NCI-H1048 (cell line): ENCODE measurements around the gene ZC3H7B.
A peak's percentile ranks its signal among the peaks of the same experiment; 100 is the strongest.
"Not testable (repeated sequence)": the region's sequence is repeated elsewhere in the genome, so short reads cannot be mapped to it uniquely, and the experiment has no call there.

ENCODE experiments used
- DNase-seq: peaks from one replicate; lab custom pipeline; 2025; lab: John Stamatoyannopoulos, UW

The ZC3H7B gene

GRCh38 chr22:41301085-41302020 is at the start of gene ZC3H7B:
Gene ZC3H7B (plus strand): TSS chr22:41301525. CDS start chr22:41320661, 19,136 bp downstream.
- DNase-seq: peak; percentile 53

GRCh38 chr22:41252365-41252764 is 49.0 kb upstream of the ZC3H7B start:
- DNase-seq: no peak

DNA sequence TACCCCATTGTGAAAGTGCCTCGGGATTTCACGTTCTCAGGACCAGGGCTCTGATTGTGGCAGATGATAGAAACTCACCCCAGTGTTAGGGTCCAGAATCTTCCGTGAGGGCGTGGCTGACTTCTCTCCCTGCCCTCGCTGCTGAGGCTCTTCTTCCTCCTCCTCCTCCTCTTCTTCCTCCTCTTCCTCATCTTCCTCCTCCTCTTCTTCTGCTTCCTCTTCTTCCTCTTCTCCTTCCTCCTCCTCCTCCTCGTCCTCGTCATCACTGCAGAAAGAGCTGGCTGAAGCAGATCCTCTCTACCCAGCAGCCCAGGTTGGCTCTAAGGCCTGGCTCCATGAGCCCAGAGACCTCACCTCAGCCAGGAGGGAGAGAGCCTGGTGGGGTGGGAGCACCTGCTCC is 47.1 kb upstream of the ZC3H7B start:
- no peak for DNase-seq

DNA sequence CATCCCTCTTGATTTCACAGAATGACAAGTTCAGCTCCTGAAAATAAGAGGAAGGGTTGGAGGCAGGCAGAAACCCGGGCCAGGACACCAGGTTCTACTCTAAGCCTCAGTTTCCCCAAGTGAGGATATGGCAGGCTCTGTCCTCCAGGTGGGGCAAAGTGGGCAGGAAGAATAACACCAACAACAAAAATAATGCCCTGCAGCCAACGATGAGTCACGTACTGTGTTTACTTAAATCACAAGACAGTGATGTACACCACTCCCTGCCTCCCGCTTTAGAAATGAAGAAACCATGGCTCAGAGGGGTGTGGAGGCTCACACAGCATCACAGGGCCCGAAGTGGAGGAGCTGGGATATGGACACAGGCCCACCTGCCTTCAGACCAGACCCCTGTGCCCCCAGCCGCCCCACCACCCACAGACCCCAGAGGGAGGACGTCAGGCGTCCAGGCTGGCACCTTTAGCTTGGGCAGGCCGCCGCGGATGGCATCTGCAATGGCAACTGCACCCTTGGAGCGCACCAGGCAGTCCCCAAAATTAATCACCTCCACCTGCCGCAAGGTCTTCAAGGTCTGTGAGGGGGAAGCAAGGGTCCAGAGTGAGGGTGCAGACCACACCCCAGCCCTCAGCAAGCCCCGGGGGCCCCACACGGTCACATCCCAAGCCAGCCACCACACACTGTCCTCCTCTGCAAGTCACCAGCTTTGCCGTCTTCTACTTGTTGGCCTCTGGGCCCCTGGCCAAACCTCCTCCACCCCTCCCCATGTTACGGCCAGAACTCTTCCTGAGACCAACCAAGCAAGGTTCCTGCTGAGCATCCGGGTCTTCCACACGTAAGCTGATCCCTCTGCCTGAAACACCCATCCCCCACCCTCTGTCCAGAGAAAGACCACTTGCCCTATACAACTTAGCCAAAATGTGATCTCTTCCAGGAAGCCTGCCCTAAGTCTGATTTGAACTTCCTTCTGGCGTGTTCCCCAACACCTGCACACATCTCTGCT is 44.8 kb upstream of the ZC3H7B start:
- no peak for DNase-seq

GRCh38 chr22:41257696-41258095 is 43.6 kb upstream of the ZC3H7B start:
- DNase-seq: no peak

DNA sequence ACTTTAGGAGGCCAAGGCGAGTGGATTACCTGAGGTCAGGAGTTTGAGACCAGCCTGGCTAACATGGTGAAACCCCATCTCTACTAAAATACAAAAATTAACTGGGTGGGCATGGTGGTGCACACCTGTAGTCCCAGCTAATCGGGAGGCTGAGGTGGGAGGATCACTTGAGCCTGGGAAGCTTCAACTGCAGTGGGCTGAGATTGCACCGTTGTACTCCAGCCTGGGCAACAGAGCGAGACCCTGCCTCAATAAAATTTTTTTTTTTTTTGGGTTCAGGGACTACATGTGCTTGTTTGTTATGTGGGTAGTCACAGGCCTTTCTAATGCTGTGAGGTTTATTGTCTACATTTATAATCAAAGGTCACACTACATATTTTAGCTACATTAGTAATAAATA is 41.6 kb upstream of the ZC3H7B start:
- DNase-seq: not testable (repeated sequence)

DNA sequence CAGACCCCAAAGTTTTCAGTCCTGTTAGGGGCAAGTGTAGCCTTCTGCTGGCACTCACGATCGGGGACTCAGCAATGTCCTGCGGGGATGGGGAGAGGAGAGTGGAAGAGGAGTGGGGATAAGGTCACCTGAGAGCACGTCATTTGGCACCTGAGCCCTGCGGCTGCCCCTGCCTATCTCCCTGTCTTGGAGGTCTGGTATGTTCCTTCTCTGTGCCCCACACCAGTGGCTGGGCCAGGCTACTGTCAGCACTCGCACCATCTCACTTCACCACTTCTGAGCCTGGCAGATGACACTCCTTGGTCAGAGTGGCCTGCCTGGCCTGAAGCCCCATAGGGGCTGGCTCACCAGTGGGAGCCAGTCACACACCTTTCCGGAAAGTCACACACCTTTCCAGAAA is 40.5 kb upstream of the ZC3H7B start:
- DNase-seq: no peak

GRCh38 chr22:41261541-41262249 is 39.6 kb upstream of the ZC3H7B start:
- DNase-seq: no peak

DNA sequence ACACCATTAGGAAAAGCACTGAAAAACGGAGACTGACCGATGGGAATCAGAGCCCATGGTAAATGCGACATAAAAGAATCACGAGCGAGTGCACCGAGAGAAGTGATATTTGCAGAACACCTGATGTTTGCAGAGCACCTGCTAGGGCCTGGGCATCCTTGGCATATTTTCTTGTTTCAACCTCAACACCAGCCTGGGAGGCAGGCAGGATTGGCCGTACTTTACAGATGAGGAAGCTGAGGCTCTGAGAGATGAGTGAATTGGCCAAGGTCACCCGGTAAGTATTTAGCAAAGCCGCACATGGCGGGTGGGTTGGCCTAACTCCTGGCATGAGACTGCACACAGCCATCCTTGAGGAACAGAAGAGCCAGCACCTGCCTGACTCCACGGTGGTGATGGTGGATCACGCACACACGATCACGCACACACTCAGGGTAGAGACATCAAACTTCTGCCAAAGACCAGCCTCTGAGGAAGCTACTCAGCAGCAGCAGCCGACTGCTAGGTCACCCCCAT is 39.0 kb upstream of the ZC3H7B start:
- no peak for DNase-seq

DNA sequence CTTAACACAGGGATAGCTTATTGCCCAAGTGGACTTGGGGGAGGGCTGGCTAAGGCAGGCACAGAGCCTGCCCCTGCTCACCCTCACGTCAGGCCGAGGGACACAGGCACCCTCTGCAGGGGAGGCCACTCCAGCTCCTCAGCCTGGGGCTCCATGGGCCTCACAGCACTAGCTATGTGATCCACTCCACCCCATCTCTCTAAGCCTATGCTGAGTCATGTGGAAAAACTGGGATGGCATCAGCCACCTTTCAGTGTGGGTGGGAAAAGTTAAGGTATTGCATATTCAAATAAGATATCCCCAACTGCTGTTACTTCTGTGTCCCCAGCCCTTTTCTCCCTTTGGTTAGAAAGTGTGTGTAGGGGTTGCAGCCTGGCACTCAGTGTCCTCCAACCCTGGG is 37.6 kb upstream of the ZC3H7B start:
- DNase-seq: no peak

DNA sequence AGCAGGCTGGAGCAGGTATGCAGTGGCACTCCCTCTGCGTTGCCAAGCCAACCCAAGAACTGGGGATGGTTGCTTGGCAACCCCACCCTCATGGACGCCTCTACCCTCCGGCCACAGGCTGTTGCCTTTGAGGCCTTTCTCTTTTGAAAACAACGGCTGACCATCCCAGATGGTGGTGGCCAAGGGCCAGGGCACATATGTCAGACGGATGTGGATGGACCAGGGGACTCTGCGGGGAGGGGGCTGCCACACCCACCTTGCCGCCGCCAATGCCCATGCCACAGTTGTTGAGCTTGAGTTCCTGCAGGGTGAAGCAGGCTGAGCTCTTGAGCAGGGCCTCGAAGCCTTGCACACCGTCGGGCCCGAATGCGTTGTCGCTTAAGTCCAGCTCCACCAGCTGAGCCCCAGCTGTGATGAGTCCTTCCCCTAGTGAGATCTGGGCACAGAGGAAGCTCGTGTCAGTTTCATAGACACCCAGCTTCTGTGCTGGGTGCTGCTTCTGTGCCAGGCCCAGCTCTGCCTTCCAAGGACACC is 36.9 kb upstream of the ZC3H7B start:
- no peak for DNase-seq

DNA sequence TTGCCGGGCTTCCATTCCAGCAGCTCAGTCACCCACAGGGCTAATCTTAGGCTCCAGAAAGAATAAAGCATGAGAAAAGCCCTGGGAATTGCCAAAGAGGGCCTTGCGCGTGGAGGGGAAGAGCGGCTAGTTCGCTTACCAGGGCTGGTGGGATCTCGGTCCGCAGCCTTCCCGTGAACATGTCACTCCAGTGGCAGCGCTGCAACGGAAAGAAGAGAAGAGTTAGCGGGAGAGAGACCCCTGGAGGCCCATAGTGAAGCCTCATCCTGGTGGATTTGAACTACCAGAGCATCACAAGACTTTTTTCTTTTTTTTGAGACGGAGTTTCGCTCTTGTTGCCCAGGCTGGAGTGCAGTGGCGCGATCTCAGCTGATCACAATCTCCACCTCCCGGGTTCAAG is 33.4 kb upstream of the ZC3H7B start:
- no peak for DNase-seq

GRCh38 chr22:41271787-41272186 is 29.5 kb upstream of the ZC3H7B start:
- no peak for DNase-seq

- no peak for DNase-seq
Observed at GRCh38 chr22:41273128-41273527, 28.2 kb upstream of the ZC3H7B start.

DNA sequence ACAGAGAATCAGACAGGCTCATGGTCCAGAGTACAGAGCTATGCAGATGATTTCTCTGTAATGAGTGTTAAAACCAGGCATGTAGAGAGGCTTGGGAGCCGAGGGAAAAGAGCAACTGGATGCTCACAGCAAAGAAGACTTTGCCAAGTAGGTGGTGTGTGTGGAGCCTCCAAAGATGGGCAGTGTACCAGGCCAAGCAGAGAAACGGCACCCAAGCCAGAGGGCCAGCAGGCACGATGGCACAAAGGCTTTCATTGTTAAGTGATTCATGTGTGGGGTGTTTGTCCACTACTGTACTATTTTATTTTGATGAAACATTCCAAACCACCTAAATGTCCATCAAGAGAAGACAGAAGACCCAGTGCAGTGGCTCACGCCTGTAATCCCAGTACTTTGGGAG is 26.5 kb upstream of the ZC3H7B start:
- DNase-seq: no peak

- DNase-seq: no peak
Observed at GRCh38 chr22:41280065-41280464, 21.3 kb upstream of the ZC3H7B start.

- DNase-seq: no peak
Observed at GRCh38 chr22:41280854-41281253, 20.5 kb upstream of the ZC3H7B start.

DNA sequence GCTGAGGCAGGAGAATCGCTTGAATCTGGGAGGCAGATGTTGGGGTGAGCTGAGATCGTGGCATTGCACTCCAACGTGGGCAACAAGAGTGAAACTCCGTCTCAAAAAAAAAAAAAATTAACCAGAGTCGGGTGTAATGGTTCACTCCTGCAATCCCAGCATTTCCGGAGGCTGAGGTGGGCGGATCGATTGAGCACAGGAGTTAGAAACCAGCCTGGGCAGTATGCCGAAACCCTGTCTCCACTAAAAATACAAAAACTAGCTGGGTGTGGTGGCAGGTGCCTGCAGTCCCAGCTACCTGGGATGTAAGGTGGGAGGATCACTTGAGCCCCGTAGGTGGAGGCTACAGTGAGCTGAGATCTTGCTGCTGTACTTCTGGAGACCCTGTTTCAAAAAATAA is 16.9 kb upstream of the ZC3H7B start:
- no peak for DNase-seq

DNA sequence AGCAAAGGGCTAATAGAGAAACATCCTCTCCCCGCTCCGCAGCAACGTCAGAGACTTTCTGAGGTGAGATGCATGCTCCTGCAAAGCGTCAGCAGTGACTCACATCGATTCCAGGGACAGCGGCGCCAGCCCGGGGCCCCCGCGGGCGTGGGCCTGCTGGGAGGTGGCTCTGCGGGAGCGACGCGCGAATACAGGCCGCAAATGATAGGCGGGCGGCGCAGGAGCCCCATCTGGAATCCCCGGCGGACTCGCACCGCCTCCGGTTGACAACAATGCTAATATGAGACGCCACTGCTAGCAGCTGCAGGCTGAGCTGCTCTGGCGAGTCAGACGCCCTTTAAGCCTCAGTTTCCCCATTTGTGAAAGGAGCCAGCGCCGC is 15.9 kb upstream of the ZC3H7B start:
- no peak for DNase-seq

GRCh38 chr22:41285820-41286638 is 15.3 kb upstream of the ZC3H7B start, which contains the start of gene RANGAP1:
Gene RANGAP1 (minus strand): TSS chr22:41286187. CDS start chr22:41281044, 5,143 bp downstream.
- peak; percentile 98 for DNase-seq
